Fibroblast of villous mesenchyme (primary cell): ENCODE measurements around the gene NUDT3. TPM values are rescaled to one million over a fixed set of nuclear protein-coding genes. Genes with fewer than 3 reads are reported as not detected.
"Not testable (repeated sequence)": the region's sequence is repeated elsewhere in the genome, so short reads cannot be mapped to it uniquely, and the experiment has no call there.

ENCODE experiments used
- DNase-seq: peaks from one replicate; pipeline ENCODE4 v3.0.0-alpha.2; 2010; ENCODE audit warnings: low read depth
- H3K4me3 ChIP-seq: 2 replicates; pipeline ENCODE4 v1.5.1; 2011; ENCODE audit warnings: low read depth, mild to moderate bottlenecking, low read length
- CTCF ChIP-seq: IDR thresholded peaks from 2 replicates; pipeline ENCODE4 v1.5.1; 2012; ENCODE audit warnings: low read depth, mild to moderate bottlenecking, low read length; ENCODE audit not compliant: insufficient read depth
- total RNA-seq: library from RNA; depleted of rRNA; stranded (reverse); fragments of >200 nt; gene quantifications from 2 replicates; pipeline ENCODE4 v1.2.3, GENCODE V29; 2012

Gene NUDT3
- total RNA-seq, 1 donor = 31.1 TPM

- DNase-seq = no peak
- no peak overlapping the region for H3K4me3 ChIP-seq
- no peak for TF ChIP-seq CTCF
These were observed 57.6 kb downstream of the NUDT3 start for GRCh38 chr6:34334796-34335416.

- H3K4me3 ChIP-seq = no peak overlapping the region
- no peak for DNase-seq
- no peak for TF ChIP-seq CTCF
These were observed 58.6 kb downstream of the NUDT3 start for GRCh38 chr6:34333858-34334257.

- no peak overlapping the region for H3K4me3 ChIP-seq
- no peak for DNase-seq
- TF ChIP-seq CTCF = no peak
These were observed 59.9 kb downstream of the NUDT3 start for GRCh38 chr6:34332251-34333198.

- no peak overlapping the region for H3K4me3 ChIP-seq
- no peak for DNase-seq
- no peak for TF ChIP-seq CTCF
These were observed 61.0 kb downstream of the NUDT3 start for GRCh38 chr6:34331371-34332050.

GRCh38 chr6:34329814-34330213, 62.7 kb downstream of the NUDT3 start:
- not testable (repeated sequence) for DNase-seq, H3K4me3 ChIP-seq

GRCh38 chr6:34328969-34329368, 63.5 kb downstream of the NUDT3 start:
- DNase-seq = no peak
- no peak overlapping the region for H3K4me3 ChIP-seq
- no peak for TF ChIP-seq CTCF

- not testable (repeated sequence) for H3K4me3 ChIP-seq, DNase-seq
These were observed 64.9 kb downstream of the NUDT3 start for GRCh38 chr6:34327313-34328205.
